Right forelimb (tissue), 1 donor: ENCODE data around the gene URB1.
A peak's percentile ranks its signal among the peaks of the same experiment; 100 is the strongest.
"Not testable (repeated sequence)": the region's sequence is repeated elsewhere in the genome, so short reads cannot be mapped to it uniquely, and the experiment has no call there.

Experiments used
- DNase-seq: peaks from one replicate; pipeline ENCODE4 v3.0.0-alpha.2; 2018

The URB1 gene

DNA sequence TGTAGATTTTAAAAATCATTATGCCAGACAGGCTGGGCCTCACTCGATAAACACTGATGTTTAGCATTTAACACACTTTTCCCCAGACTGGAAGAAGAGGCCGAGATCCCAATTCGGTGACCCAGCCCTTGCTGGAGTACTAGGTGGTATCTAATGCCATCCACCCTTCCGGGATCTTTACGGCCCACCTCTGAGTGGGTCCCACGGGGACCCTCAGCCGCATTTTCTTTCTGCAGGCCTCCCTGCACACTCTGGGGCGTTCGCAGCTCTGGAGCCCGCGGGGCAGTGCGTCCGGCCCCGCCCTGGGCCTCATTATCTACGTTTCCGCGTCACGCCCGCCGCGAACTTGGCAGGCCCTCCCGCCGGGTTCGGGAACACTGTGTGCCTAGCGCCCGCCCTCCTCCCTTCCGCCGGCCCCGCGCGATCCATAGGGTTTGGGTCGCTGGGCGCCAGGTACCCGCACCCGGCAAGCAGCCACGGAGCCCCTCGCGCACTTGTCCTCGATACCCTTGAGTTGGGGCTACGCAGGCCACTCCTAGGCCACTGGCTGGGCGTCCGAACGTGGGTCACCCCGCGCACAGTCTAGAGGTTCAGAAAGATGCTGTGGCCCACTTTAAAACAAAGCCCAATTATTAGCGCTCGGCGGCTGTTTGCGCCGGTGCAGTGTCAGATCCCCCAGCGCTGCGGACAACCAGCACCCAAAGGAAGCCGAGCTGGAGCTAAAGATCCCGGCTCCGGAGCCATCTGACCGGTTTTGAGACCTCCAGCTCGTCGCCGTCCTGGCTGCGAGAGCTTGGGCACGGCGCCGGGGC, 18.7 kb upstream of the URB1 start:
- DNase-seq = peak; percentile 75

DNA sequence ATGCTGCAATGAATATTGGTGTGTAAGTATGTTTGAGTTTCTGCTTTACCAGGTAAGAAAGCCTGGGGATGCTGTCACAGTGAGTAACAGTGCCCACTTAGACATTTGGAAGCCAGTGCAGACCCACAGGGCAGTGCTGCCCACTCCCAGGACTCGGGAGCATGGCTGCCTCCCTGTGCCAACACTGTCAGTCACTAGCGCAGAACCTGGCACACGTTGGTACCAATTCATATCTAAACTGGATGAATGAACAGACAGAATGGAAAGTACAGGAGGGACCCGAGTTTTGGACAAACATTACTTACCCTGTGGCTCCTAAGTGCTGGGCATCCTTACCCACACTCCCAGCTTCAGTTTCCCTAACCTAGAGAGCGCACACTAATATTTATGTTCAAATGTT, 18.1 kb upstream of the URB1 start:
- no peak for DNase-seq

DNA sequence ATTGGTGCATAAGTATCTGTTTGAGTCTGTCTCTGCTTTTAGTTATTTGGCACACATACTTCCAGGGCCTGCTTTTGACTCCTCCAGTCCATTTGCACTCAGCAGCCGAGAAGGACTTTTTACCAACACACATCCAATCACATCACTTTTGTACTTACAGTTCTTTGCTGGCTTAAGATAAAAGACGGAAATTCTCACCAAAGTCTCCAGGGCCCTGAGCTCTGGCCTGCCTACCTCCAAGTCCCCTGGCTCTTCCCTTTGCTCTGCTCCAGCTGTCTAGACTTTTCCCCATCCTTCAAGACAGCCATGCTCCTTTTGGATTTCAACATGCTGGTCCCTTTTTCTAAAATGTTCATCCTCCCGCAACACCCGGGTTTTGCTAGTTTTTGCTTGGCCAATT, 17.5 kb upstream of the URB1 start:
- DNase-seq = no peak

DNA sequence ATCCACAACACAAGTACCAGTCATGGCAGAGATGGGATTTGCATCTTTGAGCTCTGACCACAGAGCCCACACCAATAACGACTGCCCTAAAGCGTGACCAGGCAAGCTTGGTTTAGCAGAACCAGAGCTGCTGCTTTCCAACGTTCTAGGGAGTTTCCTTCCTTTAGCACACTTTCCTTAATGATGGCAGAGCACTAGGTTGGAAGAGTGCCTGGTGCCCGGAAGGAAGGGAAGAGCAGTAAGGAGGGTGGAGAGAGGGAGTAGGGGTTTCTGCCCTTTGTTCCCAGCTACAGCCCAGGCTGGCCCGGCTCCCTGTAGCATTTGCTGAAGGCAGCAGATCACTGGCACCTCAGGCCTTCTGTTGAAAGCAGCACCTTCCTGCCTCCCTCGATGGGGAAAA, 13.6 kb upstream of the URB1 start:
- no peak for DNase-seq

DNA sequence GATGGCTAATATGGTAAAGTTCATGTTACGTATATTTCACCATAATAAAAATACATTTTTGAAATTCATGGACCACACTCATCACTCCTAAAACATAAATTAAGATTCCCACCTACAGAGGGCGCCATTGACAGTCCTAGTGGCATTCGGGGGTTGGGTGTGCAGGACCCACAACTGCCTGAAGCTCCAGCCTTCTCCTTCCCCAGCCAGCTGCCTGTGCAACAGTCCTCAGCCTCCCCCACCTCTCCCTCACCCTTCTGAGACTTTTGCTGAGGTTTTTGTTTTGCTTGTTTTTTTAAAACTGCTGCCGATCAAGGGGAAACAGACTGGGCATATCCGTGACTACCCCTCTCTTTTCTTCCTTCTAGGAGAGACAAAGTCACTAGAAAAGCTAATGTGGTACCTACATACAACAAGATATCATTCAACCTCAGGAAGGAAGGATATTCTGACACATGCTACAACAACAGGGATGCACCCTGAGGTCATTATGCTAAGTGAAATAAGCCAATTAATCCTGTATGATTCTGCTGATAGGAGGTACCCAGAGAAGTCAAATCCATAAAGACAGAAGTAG, 10.5 kb upstream of the URB1 start:
- DNase-seq = peak; percentile 68

DNA sequence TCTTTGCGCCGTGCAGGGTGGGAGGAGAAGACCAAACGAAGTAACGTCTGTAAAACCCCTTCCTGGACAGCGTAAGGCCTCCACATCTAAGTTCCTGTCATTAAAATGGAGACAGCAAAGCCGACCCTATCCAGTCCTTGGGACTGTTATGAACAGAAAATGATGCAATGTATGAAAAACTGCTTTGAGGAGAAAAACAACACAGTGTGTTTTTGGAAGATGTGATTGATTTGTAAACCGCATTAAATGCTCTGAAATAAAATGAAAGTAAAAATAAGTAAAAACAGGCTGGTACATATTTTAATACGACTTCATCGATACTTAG, 827 bp upstream of the URB1 start:
- DNase-seq = no peak

DNA sequence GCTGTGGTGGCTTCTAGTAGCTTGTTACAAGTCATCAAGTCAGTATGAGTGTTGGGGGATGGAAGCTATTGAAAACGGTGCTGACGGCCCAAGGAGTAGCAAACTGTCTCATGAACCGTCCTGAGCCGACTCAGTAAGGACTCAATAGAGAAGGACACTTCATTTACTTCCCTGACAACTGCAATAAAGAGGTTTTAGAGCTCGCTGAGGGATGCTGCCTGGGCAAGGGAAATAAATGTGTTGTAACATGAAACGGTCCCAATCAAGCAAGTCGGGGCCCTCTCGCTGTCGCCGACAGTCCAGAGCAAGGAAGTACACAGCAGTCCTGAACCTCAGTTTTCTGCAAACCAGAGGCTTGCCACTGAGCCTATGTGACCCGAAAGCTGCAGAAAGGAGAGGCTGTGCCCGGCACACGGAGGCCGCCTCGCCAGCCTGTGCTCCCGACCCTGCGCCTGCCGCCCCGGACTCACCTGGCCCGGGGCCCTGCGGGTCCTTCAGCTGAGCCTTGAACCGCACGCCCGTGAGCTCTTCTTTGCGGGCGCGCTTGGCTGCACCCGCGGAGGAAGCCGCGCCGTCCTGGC, 423 bp downstream of the URB1 start:
- DNase-seq = no peak

DNA sequence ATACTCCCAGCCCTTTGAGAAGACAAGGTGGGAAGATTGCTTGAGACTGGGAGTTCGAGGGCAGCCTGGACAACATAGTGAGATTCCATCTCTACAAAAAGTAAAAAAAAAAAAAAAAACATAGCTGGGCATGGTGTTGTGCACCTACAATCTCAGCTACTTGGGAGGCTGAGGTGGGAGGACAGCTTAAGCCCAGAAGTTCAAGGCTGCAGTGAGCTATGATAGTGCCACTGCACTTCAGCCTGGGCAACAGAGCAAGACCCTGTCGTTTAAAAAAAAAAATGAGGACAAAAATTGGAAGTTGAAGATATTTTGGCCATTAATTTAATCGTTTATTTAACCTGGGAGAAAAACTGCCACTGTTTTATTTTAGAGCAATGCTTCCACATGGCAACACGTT, 1.1 kb downstream of the URB1 start:
- no peak for DNase-seq

DNA sequence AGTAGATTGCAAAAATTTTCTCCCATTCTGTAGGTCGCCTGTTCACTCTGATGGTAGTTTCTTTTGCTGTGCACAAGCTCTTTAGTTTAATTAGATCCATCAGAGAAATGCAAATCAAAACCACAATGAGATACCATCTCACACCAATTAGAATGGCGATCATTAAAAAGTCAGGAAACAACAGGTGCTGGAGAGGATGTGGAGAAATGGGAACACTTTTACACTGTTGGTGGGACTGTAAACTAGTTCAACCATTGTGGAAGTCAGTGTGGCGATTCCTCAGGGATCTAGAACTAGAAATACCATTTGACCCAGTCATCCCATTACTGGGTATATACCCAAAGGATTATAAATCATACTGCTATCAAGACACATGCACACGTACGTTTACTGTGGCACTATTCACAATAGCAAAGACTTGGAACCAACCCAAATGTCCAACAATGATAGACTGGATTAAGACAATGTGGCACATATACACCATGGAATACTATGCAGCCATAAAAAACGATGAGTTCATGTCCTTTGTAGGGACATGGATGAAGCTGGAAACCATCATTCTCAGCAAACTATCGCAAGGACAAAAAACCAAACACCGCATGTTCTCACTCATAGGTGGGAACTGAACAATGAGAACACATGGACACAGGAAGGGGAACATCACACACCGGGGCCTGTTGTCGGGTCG, 2.1 kb downstream of the URB1 start:
- DNase-seq = not testable (repeated sequence)

DNA sequence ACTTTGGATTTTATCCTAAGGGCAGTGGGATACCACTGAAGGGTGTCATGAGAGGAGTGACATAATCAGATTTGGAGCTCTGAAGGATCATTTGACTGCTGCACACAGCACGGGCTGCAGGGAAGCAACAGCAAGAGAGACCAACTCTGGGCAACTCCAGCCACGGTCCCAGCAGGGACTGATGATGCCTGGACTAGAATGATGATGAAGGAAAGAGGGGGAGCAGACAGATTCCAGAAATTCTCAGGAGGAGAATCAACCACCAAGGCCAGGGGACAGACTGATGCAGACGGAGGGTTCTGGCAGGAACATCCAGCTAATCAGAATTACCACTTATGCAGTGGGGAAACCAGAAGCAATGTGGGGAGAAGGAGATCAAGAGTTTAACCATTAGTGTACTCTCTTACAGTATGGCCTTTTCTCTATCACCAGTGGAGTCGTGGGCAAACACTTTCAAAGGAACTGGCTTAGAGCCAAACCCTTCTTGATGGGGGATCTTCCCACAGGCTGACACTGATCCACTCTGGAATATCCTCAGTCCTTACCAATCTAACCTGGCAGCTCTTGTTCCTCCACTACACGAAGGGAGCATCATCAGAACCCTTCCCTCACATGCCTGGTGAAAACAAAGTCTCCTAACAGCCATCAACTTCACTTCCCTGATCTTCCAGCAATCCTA, 3.3 kb downstream of the URB1 start:
- DNase-seq = no peak

DNA sequence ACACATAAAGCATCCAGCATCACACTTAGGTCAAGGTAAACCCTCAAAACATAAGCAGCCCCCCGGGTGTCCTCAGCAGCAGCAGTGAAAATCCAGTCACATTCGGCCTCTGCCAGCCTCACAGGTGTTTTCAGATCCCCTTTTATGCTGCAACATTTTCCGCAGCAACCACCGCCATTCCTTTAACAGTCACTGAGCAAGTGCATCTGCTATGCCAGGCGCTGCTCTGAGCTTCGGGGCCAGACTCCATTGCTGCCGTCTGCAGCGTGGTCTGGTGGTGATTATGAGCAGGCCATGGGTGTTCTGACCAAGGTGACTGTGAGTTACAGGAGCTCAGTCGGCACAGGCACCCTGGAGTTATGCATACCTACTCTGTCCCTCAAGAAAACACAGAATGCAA, 4.5 kb downstream of the URB1 start:
- DNase-seq = no peak

DNA sequence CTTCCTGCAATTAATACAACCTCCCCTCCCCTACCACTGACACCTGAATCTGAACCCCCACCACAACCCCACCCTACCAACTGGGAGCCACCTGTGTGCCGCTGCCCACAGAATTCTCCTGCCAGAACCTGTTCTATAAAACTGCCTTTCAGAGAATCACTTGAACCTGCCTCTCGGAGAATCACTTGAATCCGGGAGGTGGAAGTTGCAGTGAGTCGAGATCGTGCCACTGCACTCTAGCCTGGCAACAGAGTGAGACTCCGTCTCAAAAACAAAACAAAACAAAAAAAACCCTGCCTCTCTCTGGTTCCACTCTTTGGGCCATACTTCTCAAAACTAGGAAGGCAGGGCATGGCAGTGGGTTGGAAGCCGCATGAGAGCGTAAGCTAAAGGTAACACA, 5.7 kb downstream of the URB1 start:
- no peak for DNase-seq

DNA sequence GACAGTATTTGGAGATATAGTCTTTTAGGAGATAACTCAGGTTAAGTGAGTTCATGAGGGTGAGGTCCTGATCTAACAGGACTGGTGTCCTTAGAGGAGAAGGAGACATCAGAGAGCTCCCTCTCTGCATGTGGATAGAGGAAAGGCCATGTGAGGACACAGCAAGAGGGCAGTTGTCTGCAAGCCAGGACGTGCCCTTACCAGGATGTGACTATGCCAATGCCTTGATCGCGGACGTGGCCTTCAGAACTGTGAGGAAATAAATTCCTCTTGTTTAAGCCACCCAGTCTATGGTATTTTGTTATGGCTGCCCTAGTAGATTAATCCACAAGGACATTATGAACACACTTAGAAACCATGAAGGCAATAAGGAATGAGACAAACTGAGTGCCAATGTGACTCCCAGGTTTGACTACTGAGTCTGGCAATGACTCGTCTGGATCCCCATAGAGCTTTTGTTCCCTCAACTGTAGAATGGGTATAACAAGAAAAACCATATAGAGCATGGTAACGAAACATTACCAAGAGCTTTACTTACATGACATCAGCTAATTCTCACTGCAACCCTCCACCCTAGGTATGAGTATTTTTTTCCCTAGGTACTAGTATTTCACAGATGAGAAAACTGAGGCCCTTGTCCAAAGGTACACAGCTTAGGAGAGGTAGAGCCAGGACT, 6.5 kb downstream of the URB1 start:
- no peak for DNase-seq

DNA sequence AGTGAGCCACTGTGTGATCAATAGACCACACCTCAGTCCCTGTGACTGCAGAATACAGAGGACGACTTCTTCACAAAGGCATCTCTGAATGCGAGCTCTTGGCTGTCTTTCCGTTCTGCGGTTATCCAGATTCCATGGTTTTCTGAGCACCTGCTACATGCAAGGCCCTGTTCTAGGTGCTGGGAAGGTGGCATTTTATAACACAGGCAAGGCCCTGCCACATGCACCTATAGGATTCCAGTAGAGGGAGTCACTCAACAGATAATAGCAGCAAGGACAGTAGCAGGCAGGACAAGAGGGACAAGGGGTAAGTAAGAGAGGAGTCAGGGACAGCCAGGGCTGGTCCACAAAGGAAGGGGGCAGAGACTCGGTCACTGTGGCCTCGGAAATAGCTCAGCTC, 9.0 kb downstream of the URB1 start:
- no peak for DNase-seq

DNA sequence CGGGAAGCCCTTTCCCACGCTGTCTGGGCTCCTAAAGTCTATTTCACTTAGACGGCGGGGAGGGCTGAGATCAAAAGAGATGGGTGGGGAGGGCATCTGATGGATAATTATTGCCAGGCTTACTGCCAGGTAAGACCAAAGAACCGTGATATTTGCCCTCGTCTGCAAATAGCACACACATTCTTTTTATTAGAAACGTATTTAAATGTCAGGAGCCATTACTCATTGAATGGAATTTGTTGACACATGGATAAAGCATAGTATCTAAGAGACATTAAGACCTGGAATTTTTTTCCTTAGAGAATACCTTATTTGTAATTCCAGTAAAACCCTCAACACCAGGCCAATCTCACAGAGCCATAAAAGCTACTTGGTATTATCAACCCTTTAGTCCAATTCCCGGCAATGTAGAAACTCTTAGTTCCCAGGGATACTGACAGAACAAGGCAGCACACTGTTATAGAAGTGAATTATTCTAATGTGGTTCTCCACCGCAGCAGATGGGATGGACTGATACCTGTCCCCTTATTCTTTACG, 10.6 kb downstream of the URB1 start:
- DNase-seq = no peak

DNA sequence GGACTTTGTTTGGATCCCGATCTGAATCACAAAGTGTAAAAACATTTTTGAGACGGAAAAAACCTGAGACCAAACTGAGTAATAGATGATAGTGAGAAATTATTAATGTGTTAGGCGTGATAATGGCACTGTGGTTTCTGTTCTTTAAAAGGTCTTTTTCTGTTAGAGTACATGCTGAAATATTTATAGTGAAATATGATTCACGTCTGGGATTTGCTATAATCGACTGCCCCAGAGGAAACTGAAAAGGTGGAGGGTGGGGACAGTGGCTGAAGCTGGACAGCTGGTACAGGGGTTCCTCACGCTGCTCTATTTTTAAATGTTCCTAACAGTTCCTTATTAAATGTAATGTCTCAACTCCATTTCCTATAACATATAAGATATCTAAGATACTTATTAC, 11.2 kb downstream of the URB1 start:
- DNase-seq = no peak

DNA sequence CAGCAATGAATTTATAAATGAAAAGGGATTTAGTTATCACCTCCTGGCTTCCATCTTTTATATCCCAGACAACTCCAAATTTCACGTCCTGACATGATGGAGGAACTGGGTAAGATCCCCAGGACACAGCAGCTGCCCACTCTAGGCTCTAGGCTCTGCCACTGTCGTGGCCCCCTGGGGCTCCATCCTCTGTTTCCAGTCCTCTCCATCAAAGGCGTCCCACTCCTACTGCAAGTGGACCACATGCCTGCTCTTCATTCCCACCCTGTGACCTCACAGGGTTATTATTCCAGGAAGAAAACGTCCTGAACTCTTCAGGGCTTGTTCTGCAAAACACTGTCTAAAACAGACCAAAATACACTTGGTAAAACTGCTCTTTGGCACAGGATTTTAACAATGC, 11.9 kb downstream of the URB1 start:
- no peak for DNase-seq

DNA sequence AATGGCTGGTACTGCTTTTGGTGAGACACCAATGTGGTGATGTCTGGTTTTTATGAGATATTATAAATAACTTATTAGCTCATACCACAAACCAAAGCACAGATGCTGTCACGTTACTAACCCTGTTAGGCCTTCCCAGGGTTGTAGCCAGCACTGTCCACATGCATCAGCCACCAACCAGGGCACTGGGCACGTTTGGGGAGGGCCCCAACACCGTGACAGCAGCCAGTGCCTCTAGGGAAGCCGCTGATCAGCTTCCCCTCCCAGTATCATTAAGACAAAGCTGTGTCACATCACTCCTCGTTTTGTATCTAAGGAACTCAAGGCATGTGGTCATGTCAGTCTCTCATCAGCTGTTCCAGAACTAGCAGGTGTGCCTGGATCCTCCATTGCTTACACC, 13.9 kb downstream of the URB1 start:
- DNase-seq = no peak

DNA sequence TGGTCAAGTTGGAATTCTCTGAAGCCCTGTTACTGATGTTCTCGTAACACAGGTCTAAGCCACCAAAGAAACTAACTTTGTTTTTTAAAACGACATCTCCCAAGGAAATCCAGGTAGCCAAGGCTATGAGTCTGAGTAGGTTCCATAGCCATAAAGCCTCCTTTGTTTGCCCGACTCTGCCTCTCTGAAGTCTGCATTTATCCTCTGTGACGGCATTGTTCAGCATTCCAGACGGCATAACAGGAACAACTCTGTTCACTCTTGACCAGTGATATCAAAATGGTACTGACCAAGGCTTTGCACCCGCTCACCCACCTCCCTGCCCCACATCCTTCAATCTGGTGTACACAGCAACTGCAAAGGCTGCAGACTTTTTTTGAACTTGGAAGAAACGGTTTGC, 14.8 kb downstream of the URB1 start:
- no peak for DNase-seq

DNA sequence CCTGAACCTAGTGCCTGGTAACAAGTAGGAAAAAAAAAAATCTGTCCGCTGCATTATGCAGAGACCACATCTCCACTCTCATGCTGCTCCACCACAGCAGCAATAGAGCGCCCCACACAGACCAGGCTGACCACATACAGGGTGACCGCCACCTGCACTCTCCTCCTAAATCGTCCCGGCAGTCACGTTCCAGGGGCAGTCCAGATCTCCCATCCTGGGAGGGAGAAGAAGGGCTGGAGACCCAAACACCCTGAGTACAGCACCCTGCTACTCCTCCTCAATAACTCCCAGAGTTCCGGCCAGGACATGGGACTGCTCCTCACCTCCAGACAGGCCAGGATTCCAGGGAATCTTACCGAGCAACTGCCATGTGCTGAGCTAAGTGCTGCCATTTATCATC, 15.3 kb downstream of the URB1 start:
- DNase-seq = no peak

DNA sequence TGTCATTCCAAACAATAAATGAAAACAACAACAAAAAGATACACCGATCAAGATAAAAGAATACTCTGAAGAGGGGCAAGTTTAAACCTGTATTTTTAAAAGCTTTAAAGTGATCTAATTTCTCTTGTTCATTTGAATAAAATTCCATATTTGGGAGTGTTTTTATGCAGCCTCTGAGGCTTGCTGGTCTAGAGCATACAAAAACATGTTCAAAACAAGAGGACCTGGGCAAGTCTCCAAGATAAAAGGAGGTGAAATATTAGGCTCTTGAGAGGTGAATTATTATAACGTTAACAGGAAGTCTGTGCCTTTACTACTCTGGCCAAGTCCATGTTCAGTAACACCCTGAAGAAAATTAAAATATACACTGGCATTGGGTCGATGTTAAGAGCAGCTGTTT, 20.1 kb downstream of the URB1 start:
- no peak for DNase-seq

DNA sequence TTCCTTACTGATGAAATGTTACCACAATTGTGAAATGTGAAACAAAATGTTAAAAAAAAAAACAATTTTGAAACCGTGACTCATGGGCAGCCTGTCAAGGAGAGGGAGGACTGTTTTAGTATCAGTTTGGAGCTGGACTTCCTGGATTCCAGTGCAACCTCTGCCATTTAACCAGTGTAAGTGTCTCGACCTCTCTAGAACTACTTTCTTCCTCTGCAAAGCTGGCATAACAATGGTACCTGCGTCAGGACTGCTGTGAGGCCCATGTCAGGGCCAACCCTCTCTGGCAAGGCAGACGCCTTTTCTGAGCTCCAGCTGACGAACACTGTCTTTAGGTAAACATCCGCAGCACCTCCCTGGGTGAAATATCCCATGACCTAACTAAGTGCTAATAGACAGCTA, 20.9 kb downstream of the URB1 start:
- DNase-seq = no peak
